H1 (cell line): ENCODE data around the gene ZNF654. TPM values are rescaled to one million over a fixed set of nuclear protein-coding genes. Genes with fewer than 3 reads are reported as not detected.

ENCODE experiments used
- CTCF ChIA-PET: fragments of 300-600 bp; sonication (Branson Sonifier 250); formaldehyde crosslinking; loops from one replicate; lab custom pipeline; 2021; ENCODE audit not compliant: partially characterized antibody; lab: Charles Lee
- POLR2A ChIA-PET: fragments of 300-600 bp; sonication (Branson Sonifier 250); formaldehyde crosslinking; loops from one replicate; lab custom pipeline; 2021; ENCODE audit warnings: inconsistent platforms; ENCODE audit not compliant: partially characterized antibody; lab: Charles Lee
- DNase-seq, 2 experiments: peaks; one replicate each; pipeline versions ENCODE4 v3.0.0 to v3.0.0-alpha.2; 2010 to 2022; ENCODE audit warnings: low spot score in 2 of 2, low read depth in 1 of 2, mixed read lengths in 1 of 2
- FAIRE-seq: peaks from 2 replicates; lab custom pipeline; 2011; peaks lifted over from hg19 to GRCh38; lab: Jason Lieb, UNC
- H2AFZ ChIP-seq: 2 replicates; pipeline ENCODE4 v1.8.1; 2012; ENCODE audit warnings: low read length, inconsistent platforms
- H2AK5ac ChIP-seq: 2 replicates; pipeline ENCODE4 v1.6.1; 2013; ENCODE audit warnings: low read depth, low read length
- H2BK120ac ChIP-seq: replicated peaks from 2 replicates; pipeline ENCODE3; 2013; ENCODE audit warnings: low read depth, low read length, inconsistent platforms
- H2BK12ac ChIP-seq: 2 replicates; pipeline ENCODE4 v1.6.1; 2013; ENCODE audit warnings: low read depth, low read length
- H2BK15ac ChIP-seq: 2 replicates; pipeline ENCODE4 v1.6.1; 2013; ENCODE audit warnings: low read length
- H2BK20ac ChIP-seq: 2 replicates; pipeline ENCODE4 v1.6.1; 2013; ENCODE audit warnings: low read length
- H2BK5ac ChIP-seq: 2 replicates; pipeline ENCODE4 v1.6.1; 2013; ENCODE audit warnings: low read depth, low read length
- H3K14ac ChIP-seq: 2 replicates; pipeline ENCODE4 v1.6.1; 2013; ENCODE audit warnings: inconsistent platforms; ENCODE audit not compliant: insufficient read length
- H3K18ac ChIP-seq: 2 replicates; pipeline ENCODE4 v1.6.1; 2013; ENCODE audit warnings: low read length; ENCODE audit errors: extremely low read depth
- H3K23ac ChIP-seq: 2 replicates; pipeline ENCODE4 v1.6.1; 2013; ENCODE audit warnings: inconsistent platforms; ENCODE audit not compliant: insufficient read length
- H3K23me2 ChIP-seq: 2 replicates; pipeline ENCODE4 v1.6.1; 2013; ENCODE audit warnings: low read depth, low read length
- H3K27ac ChIP-seq: 2 replicates; pipeline ENCODE4 v1.6.1; 2011; ENCODE audit warnings: low read depth, low read length, inconsistent platforms
- H3K27me3 ChIP-seq, 4 experiments: replicated peaks in 1 of 4; 1 replicate in 1 of 4; 2 replicates in 3 of 4; pipeline versions ENCODE4 v1.6.1 to v1.8.1; 2011 to 2013; ENCODE audit warnings: low read length in 3 of 4, mild to moderate bottlenecking in 3 of 4, inconsistent platforms in 2 of 4, mixed read lengths in 2 of 4, moderate library complexity in 1 of 4; ENCODE audit not compliant: control insufficient read depth in 3 of 4, insufficient read depth in 3 of 4; ENCODE audit errors: extremely low read depth in 1 of 4
- H3K36me3 ChIP-seq, 4 experiments: 2 replicates each; pipeline versions ENCODE4 v1.6.1 to v1.8.1; 2011 to 2013; ENCODE audit warnings: mild to moderate bottlenecking in 4 of 4, low read length in 3 of 4, moderate library complexity in 2 of 4, control low read depth in 1 of 4, inconsistent platforms in 1 of 4; ENCODE audit not compliant: insufficient read depth in 4 of 4, control insufficient read depth in 2 of 4
- H3K4ac ChIP-seq: replicated peaks from 2 replicates; pipeline ENCODE3; 2013; ENCODE audit warnings: low read length, low read depth, mixed read lengths, inconsistent platforms; ENCODE audit not compliant: insufficient read length
- H3K4me1 ChIP-seq, 4 experiments: replicated peaks in 1 of 4; 1 replicate in 1 of 4; 2 replicates in 3 of 4; pipeline versions ENCODE4 v1.6.1 to v1.8.1; 2011 to 2013; ENCODE audit warnings: low read length in 3 of 4, inconsistent platforms in 2 of 4, mixed read lengths in 1 of 4; ENCODE audit not compliant: insufficient read depth in 4 of 4, control insufficient read depth in 3 of 4
- H3K4me2 ChIP-seq, 2 experiments: 2 replicates each; pipeline versions ENCODE4 v1.6.1 to v1.8.1; 2011 to 2013; ENCODE audit warnings: low read depth in 2 of 2, low read length in 2 of 2, control low read depth in 1 of 2, inconsistent platforms in 1 of 2, mild to moderate bottlenecking in 1 of 2; ENCODE audit not compliant: insufficient read depth in 1 of 2
- H3K4me3 ChIP-seq, 4 experiments: fragments of 200-600, 300-600 bp in 1 of 4; sonication (generic), shearing (Covaris generic), sonication (Bioruptor Twin) in 1 of 4; 2 replicates each; pipeline versions ENCODE4 v1.5.1 to v1.8.1; 2011 to 2016; ENCODE audit warnings: low read length in 4 of 4, low read depth in 3 of 4, control low read depth in 2 of 4, inconsistent platforms in 2 of 4, mild to moderate bottlenecking in 2 of 4, mixed read lengths in 1 of 4, moderate library complexity in 1 of 4; ENCODE audit not compliant: insufficient read depth in 2 of 4; ENCODE audit errors: extremely low read depth in 1 of 4
- H3K56ac ChIP-seq: replicated peaks from 2 replicates; pipeline ENCODE3; 2013; ENCODE audit warnings: low read depth, mild to moderate bottlenecking, mixed read lengths, low read length, inconsistent platforms; ENCODE audit not compliant: insufficient read length
- H3K79me1 ChIP-seq: 2 replicates; pipeline ENCODE4 v1.6.1; 2013; ENCODE audit warnings: low read depth, low read length, control low read depth
- H3K79me2 ChIP-seq, 2 experiments: 2 replicates each; pipeline versions ENCODE4 v1.6.1 to v1.8.1; 2012 to 2013; ENCODE audit warnings: low read length in 2 of 2, mild to moderate bottlenecking in 2 of 2, inconsistent platforms in 1 of 2; ENCODE audit not compliant: insufficient read depth in 2 of 2, control insufficient read depth in 1 of 2
- H3K9ac ChIP-seq, 4 experiments: replicated peaks in 1 of 4; 1 replicate in 1 of 4; 2 replicates in 3 of 4; pipeline versions ENCODE4 v1.6.1 to v1.8.1; 2011 to 2013; ENCODE audit warnings: low read depth in 3 of 4, low read length in 3 of 4, control low read depth in 2 of 4, mild to moderate bottlenecking in 2 of 4, moderate library complexity in 2 of 4, inconsistent platforms in 1 of 4; ENCODE audit errors: extremely low read depth in 1 of 4
- H3K9me3 ChIP-seq, 2 experiments: 2 replicates each; pipeline versions ENCODE4 v1.6.1 to v1.8.1; 2012 to 2013; ENCODE audit warnings: mild to moderate bottlenecking in 2 of 2, moderate library complexity in 2 of 2, control low read depth in 1 of 2, inconsistent platforms in 1 of 2, low read depth in 1 of 2, low read length in 1 of 2, mixed read lengths in 1 of 2; ENCODE audit not compliant: insufficient read depth in 2 of 2
- H4K20me1 ChIP-seq, 2 experiments: replicated peaks in 1 of 2; 2 replicates each; pipeline versions ENCODE3 to v1.8.1; 2011 to 2013; ENCODE audit warnings: inconsistent platforms in 2 of 2, low read length in 2 of 2, mild to moderate bottlenecking in 1 of 2; ENCODE audit not compliant: insufficient read depth in 2 of 2, control insufficient read depth in 1 of 2
- H4K5ac ChIP-seq: 2 replicates; pipeline ENCODE4 v1.6.1; 2013; ENCODE audit warnings: low read length, low read depth, mixed read lengths, inconsistent platforms; ENCODE audit not compliant: insufficient read length
- H4K8ac ChIP-seq: 2 replicates; pipeline ENCODE4 v1.8.0; 2013; ENCODE audit warnings: mild to moderate bottlenecking, moderate library complexity, low read length, inconsistent platforms; ENCODE audit not compliant: insufficient read depth; ENCODE audit errors: extremely low read depth
- H4K91ac ChIP-seq: replicated peaks from 2 replicates; pipeline ENCODE3; 2013; ENCODE audit warnings: low read length, mixed read lengths, inconsistent platforms; ENCODE audit not compliant: insufficient read length
- BACH1 ChIP-seq: IDR thresholded peaks from 2 replicates; pipeline ENCODE4 v1.6.1; 2012; ENCODE audit warnings: low read length, improper control_type of control experiment
- SP1 ChIP-seq: IDR thresholded peaks from 2 replicates; pipeline ENCODE4 v1.6.1; 2011; ENCODE audit warnings: low read depth, low read length
- WGBS, 2 experiments: shearing (Covaris generic) in 1 of 2; methylation state at CpG; one replicate each; pipeline versions ENCODE4 v1.1.6 to v1.1.7; 2013 to 2015; ENCODE audit warnings: low lambda C conversion rate in 2 of 2, mixed read lengths in 2 of 2, inconsistent platforms in 1 of 2, low coverage in 1 of 2, missing lambda C conversion rate in 1 of 2; ENCODE audit not compliant: insufficient replicate concordance in 2 of 2, insufficient coverage in 1 of 2, insufficient read length in 1 of 2; ENCODE audit errors: extremely low coverage in 1 of 2, missing lambda C conversion rate in 1 of 2; 5-methylcytosine and 5-hydroxymethylcytosine counted together
- polyA plus RNA-seq, 7 experiments: library from polyadenylated mRNA; depleted of rRNA in 3 of 7; stranded (reverse) in 5 of 7; unstranded in 2 of 7; fragments of >200 nt in 5 of 7; fragments of 200-250 nt in 2 of 7; gene quantifications; 1 replicate in 5 of 7; 2 replicates in 1 of 7; 4 replicates in 1 of 7; pipeline versions ENCODE4 v1.2.1 to v1.2.3, GENCODE V29; 2011 to 2013; ENCODE audit warnings: missing spikeins in 2 of 7, mixed read lengths in 2 of 7
- total RNA-seq: library from RNA; stranded (reverse); fragmentation: NEBNext Ultra II Directional; extraction: Animal tissue kit (Norgen Biotek cat#: 25700); gene quantifications from 2 replicates; pipeline ENCODE4 v1.2.1, GENCODE V29; 2021

ZNF654 gene
- total and polyA plus RNA-seq, 2 of the 8 experiments (the other 6 are each of a cell fraction or from before 2014, with no cell fraction given) = 0.47 to 5.3 TPM

DNA sequence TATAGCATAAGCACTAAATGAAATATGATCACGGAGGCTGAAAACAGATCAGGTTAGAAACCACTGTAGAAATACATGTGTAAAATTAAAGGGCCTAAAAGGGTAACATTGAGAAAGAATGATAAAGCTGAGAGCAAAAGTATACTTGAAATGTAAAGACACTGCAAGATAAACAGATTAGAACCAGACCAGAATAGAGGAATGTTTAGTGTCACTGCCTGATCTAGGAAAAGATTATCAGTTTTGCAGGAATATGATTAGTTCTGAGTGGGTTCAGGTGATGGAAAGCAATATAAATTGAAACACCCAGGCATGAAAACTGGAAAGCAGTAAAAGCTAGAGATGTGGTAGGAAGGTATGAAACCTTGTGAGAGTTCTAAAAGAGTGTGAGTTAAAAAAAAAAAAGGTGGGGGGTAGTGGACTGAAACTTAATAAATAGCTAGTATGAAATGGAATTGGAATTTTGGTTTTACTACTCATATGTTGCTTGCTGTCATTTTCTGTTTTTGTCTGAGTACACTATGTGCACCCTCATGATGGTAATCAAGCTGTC is 74.7 kb downstream of the ZNF654 start:
- POLR2A ChIA-PET = interaction anchor here (4.5 kb wide), 1 partner anchor 16 kb away, joined by 19 read pairs; the partner anchor contains the start of gene C3orf38
- no peak overlapping the region for H3K56ac ChIP-seq
- no peak overlapping the region for H2BK120ac ChIP-seq
- no peaks in the 10 kb centered on the region for H4K20me1 ChIP-seq
- no peak overlapping the region for H3K4me3 ChIP-seq
- FAIRE-seq (no peak), DNase-seq (no peak)
- no peak overlapping the region for H4K5ac ChIP-seq
- no peak overlapping the region for H2BK15ac ChIP-seq
- CTCF ChIA-PET = no interaction called here
- no peak overlapping the region for H4K91ac ChIP-seq
- 0% methylated on average over 1 of the region's 1 CpG; no CpG with 5 or more reads in 1 of the 2 experiments for WGBS, 2 experiments
- no peaks in the 10 kb centered on the region for H3K79me1 ChIP-seq
- H4K8ac ChIP-seq = no peak overlapping the region
- no peak overlapping the region for H2BK5ac ChIP-seq
- no peak overlapping the region for H2BK20ac ChIP-seq
- no peak overlapping the region for H3K4ac ChIP-seq
- H3K23me2 ChIP-seq = no peaks in the 10 kb centered on the region
- no peak overlapping the region for H2AFZ ChIP-seq
- no peak overlapping the region for H3K27ac ChIP-seq
- H2AK5ac ChIP-seq = no peak overlapping the region
- H3K23ac ChIP-seq = no peak overlapping the region
- no peaks in the 10 kb centered on the region for H3K9me3 ChIP-seq
- no peak overlapping the region for H3K9ac ChIP-seq
- H3K36me3 ChIP-seq = peaks cover 0 to 26% (median under 1%) of the 10 kb centered on the region in 4 experiments; a peak in 2 of 8 replicates
- H3K27me3 ChIP-seq = no peaks in the 10 kb centered on the region
- no peak overlapping the region for H3K18ac ChIP-seq
- H2BK12ac ChIP-seq = no peak overlapping the region
- H3K4me1 ChIP-seq = no peaks in the 10 kb centered on the region
- no peaks in the 10 kb centered on the region for H3K79me2 ChIP-seq
- no peak overlapping the region for H3K14ac ChIP-seq
- H3K4me2 ChIP-seq = no peak overlapping the region
- TF ChIP-seq SP1 (no peak), BACH1 (no peak)
